GM06990 (cell line): ENCODE data around the gene TAF4.

Experiments used
- DNase-seq: peaks from one replicate; pipeline ENCODE4 v3.0.0-alpha.2; 2011; ENCODE audit not compliant: insufficient read length; ENCODE audit errors: extremely low read depth
- H3K27me3 ChIP-seq: replicated peaks from 2 replicates; pipeline ENCODE4 v1.6.0; 2011; ENCODE audit warnings: low read length; ENCODE audit not compliant: control insufficient read depth, insufficient read depth
- H3K36me3 ChIP-seq: 2 replicates; pipeline ENCODE4 v1.5.1; 2011; ENCODE audit warnings: low read length; ENCODE audit not compliant: control insufficient read depth, insufficient read depth
- H3K4me3 ChIP-seq: replicated peaks from 2 replicates; pipeline ENCODE4 v1.5.1; 2011; ENCODE audit warnings: low read depth, mild to moderate bottlenecking, control low read depth, low read length
- CTCF ChIP-seq: IDR thresholded peaks from 2 replicates; pipeline ENCODE4 v1.5.1; 2011; ENCODE audit warnings: low read length, control low read depth, mild to moderate bottlenecking, inconsistent platforms; ENCODE audit not compliant: insufficient read depth, poor library complexity, severe bottlenecking

The TAF4 gene

GRCh38 chr20:61929561-61929960 lies 136.1 kb downstream of the TAF4 start:
- DNase-seq, result no peak
- H3K4me3 ChIP-seq, result no peak overlapping the region
- H3K36me3 ChIP-seq, result no peaks in the 10 kb centered on the region
- TF ChIP-seq CTCF, result no peak
- H3K27me3 ChIP-seq, result no peaks in the 10 kb centered on the region

GRCh38 chr20:61927826-61928541 lies 137.7 kb downstream of the TAF4 start:
- no peak for TF ChIP-seq CTCF
- H3K36me3 ChIP-seq, result no peaks in the 10 kb centered on the region
- no peak for DNase-seq
- H3K27me3 ChIP-seq, result no peaks in the 10 kb centered on the region
- no peak overlapping the region for H3K4me3 ChIP-seq

DNA sequence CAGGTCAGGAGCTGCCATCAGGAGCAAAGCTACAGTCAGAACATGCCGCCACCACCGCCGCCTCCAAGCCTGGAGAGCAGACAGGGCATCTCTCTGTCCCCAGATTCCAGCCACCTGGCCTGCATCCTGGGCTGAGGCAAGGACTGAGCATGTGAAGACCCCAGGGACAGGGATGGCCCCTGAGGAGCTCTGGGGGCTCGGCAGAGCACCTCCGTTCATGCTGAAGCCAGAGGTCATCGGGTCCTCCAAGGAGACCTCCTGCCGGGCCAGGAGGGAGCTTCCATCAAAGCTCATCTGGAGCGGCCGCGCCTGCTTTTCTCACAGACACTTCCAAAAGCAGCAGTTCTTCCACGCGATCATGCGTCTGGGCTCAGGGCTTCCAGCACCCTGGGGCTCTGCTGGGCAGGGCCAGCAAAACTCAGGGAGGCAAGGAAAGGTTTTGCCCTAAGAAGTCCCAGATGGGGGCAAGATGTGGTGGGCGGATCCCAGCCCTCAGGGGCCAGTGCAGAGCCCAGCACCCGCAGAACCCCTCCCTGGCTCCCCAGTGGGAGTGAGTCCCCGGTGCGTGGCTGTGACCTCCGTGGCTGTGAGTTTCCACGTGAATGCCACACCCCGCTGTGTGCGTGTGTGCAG lies 138.4 kb downstream of the TAF4 start:
- H3K36me3 ChIP-seq, result no peaks in the 10 kb centered on the region
- DNase-seq, result no peak
- TF ChIP-seq CTCF, result no peak
- H3K4me3 ChIP-seq, result no peak overlapping the region
- no peaks in the 10 kb centered on the region for H3K27me3 ChIP-seq

DNA sequence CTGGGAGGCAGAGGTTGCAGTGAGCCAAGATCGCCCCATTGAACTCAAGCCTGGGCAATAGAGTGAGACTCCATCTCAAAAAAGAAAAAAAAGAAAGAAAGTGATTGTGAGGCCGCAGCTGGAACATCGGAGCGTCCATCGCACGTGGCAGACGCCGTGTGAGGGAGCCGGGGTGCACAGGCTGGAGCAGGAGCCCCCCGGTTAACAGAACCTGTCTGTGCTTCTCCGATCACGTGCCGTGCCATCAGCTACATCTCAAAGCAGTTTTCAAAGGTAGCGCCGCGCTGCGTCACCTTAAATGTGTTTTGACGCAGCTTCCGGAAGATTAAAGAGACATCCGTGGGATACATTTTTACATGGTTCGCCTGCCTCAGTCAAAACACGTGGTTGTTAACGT lies 138.9 kb downstream of the TAF4 start:
- no peak for DNase-seq
- Histone ChIP-seq H3K4me3 (no peak overlapping the region), H3K27me3 (no peaks in the 10 kb centered on the region), H3K36me3 (no peaks in the 10 kb centered on the region)
- TF ChIP-seq CTCF, result no peak

GRCh38 chr20:61926253-61926613 lies 139.4 kb downstream of the TAF4 start:
- no peak for TF ChIP-seq CTCF
- Histone ChIP-seq H3K36me3 (no peaks in the 10 kb centered on the region), H3K27me3 (no peaks in the 10 kb centered on the region), H3K4me3 (no peak overlapping the region)
- DNase-seq, result no peak
